GM18867 (cell line): ENCODE data around the gene SAE1.
A peak's percentile ranks its signal among the peaks of the same experiment; 100 is the strongest.
"Not testable (repeated sequence)": the region's sequence is repeated elsewhere in the genome, so short reads cannot be mapped to it uniquely, and the experiment has no call there.

Experiments
- ATAC-seq: cut with Tn5 transposase; IDR thresholded peaks from one replicate; pipeline ENCODE4 v1.9.1; 2021; ENCODE audit warnings: mild to moderate bottlenecking, moderate library complexity; ENCODE audit not compliant: unreplicated experiment

SAE1 gene

GRCh38 chr19:47130589-47131227, at the start of gene SAE1:
TSS of gene SAE1 (plus strand) at chr19:47130835. CDS start at chr19:47130931, 96 bp downstream.
- peak; percentile 78 for ATAC-seq

- no peak for ATAC-seq
Observed at GRCh38 chr19:47081095-47081494, 49.5 kb upstream of the SAE1 start.

- ATAC-seq, result no peak
Observed at GRCh38 chr19:47082493-47082892, 48.1 kb upstream of the SAE1 start.

- ATAC-seq, result no peak
Observed at GRCh38 chr19:47084879-47085439, 45.7 kb upstream of the SAE1 start.

- ATAC-seq, result no peak
Observed at GRCh38 chr19:47086280-47086679, 44.4 kb upstream of the SAE1 start.

- no peak for ATAC-seq
Observed at GRCh38 chr19:47089767-47090350, 40.8 kb upstream of the SAE1 start.

GRCh38 chr19:47093254-47093653, 37.4 kb upstream of the SAE1 start:
- no peak for ATAC-seq

GRCh38 chr19:47093841-47094240, 36.8 kb upstream of the SAE1 start:
- ATAC-seq, result peak; percentile 56

GRCh38 chr19:47094557-47095475, 35.8 kb upstream of the SAE1 start:
- no peak for ATAC-seq

- ATAC-seq, result no peak
Observed at GRCh38 chr19:47095476-47096099, 35.0 kb upstream of the SAE1 start.

- ATAC-seq, result no peak
Observed at GRCh38 chr19:47096100-47096704, 34.4 kb upstream of the SAE1 start.

- no peak for ATAC-seq
Observed at GRCh38 chr19:47096721-47097120, 33.9 kb upstream of the SAE1 start.

GRCh38 chr19:47097396-47098201, 33.0 kb upstream of the SAE1 start:
- ATAC-seq, result no peak

- no peak for ATAC-seq
Observed at GRCh38 chr19:47098608-47099007, 32.0 kb upstream of the SAE1 start.

- ATAC-seq, result no peak
Observed at GRCh38 chr19:47099576-47100050, 31.0 kb upstream of the SAE1 start.

- ATAC-seq, result no peak
Observed at GRCh38 chr19:47100290-47100689, 30.3 kb upstream of the SAE1 start.

- not testable (repeated sequence) for ATAC-seq
Observed at GRCh38 chr19:47101116-47101515, 29.5 kb upstream of the SAE1 start.

GRCh38 chr19:47102346-47103060, 28.1 kb upstream of the SAE1 start:
- ATAC-seq, result no peak

GRCh38 chr19:47104680-47105079, 26.0 kb upstream of the SAE1 start:
- no peak for ATAC-seq
